Posterior vena cava (tissue), 2 donors: ENCODE results near the gene FPR3. TPM values are rescaled to one million over a fixed set of nuclear protein-coding genes. Genes with fewer than 3 reads are reported as not detected.
A peak's percentile ranks its signal among the peaks of the same experiment; 100 is the strongest.
"Not testable (repeated sequence)": the region's sequence is repeated elsewhere in the genome, so short reads cannot be mapped to it uniquely, and the experiment has no call there.

ENCODE experiments used
- DNase-seq: peaks from one replicate; pipeline ENCODE4 v3.0.0-alpha.2; 2020; ENCODE audit warnings: low spot score
- intact Hi-C, 2 donors: fragments of 100-400 bp; cut with DNase I; formaldehyde crosslinking; loops; one replicate each; pipeline versions ENCODE4 v1.14.1 to v1.14.2; 2022 to 2023
- long read RNA-seq, 2 donors: library from polyadenylated mRNA; unstranded; transcript quantifications; one replicate each; pipeline ENCODE4 v2.0.0, GENCODE V29; 2020 to 2021
- total RNA-seq, 2 donors: library from RNA; stranded (reverse); fragmentation: NEBNext Ultra II Directional; extraction: Animal tissue kit (Norgen Biotek cat#: 25700); gene quantifications; one replicate each; pipeline ENCODE4 v1.2.1, GENCODE V29; 2021
- donor health status: DM: yes; HTN: yes; CAD: no.
- donor health status: DM: yes; HTN: yes; CAD: no.

FPR3 gene, protein sequence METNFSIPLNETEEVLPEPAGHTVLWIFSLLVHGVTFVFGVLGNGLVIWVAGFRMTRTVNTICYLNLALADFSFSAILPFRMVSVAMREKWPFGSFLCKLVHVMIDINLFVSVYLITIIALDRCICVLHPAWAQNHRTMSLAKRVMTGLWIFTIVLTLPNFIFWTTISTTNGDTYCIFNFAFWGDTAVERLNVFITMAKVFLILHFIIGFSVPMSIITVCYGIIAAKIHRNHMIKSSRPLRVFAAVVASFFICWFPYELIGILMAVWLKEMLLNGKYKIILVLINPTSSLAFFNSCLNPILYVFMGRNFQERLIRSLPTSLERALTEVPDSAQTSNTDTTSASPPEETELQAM
- 10 to 100 TPM; 14.5 to 15.0 TPM for total RNA-seq
- long read RNA-seq, donor 1, partial matches to known transcripts: 0 of 7 reads
- long read RNA-seq, donor 1, other reads (novel, unspliced or antisense): 5 of 7 reads
- long read RNA-seq, donor 2, partial matches to known transcripts: 0 of 3 reads
- long read RNA-seq, donor 2, other reads (novel, unspliced or antisense): 3 of 3 reads

DNA sequence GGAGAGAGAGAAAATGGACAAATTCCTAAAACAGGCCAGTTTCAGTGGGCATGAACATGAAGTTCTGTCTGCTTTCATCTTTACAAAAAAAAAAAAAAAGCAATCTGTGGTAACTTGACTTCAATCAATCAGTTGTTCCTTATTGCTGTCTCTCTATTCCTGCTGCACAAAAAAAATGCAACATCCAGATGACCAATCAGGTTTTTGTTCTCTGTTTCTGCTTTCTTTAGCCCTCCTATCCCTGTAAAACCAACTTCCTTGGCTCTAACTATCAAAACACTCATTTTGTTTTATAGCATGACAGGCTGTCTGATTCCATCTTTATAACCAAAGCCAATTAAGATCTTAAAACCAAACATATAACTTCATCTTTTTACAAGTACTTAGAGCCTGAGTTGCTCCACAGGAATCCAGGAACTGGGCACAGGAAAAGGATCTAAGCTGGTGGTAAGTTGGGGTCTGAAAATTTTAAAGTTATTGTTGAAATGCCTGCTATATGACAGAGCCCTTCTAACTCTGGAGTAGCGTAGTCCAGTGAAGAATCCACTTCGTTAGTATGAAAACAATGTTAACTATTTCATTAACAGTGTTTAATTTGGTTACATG, at the start of gene FPR3:
Gene FPR3, plus strand, starts transcription at position 273 of the 606 bp plus-strand sequence. CDS start 28,592 bp downstream, outside the sequence.
- intact Hi-C loops: no loop called here
- no peak for DNase-seq

- intact Hi-C loops: no loop called here
Observed at GRCh38 chr19:51746731-51747130, 48.2 kb upstream of the FPR3 start.

GRCh38 chr19:51749979-51750378, 45.0 kb upstream of the FPR3 start:
- intact Hi-C loops: no loop called here
- no peak for DNase-seq

More at GRCh38 chr19:51746731-51747130, 48.2 kb upstream of the FPR3 start:
- DNase-seq: no peak

DNA sequence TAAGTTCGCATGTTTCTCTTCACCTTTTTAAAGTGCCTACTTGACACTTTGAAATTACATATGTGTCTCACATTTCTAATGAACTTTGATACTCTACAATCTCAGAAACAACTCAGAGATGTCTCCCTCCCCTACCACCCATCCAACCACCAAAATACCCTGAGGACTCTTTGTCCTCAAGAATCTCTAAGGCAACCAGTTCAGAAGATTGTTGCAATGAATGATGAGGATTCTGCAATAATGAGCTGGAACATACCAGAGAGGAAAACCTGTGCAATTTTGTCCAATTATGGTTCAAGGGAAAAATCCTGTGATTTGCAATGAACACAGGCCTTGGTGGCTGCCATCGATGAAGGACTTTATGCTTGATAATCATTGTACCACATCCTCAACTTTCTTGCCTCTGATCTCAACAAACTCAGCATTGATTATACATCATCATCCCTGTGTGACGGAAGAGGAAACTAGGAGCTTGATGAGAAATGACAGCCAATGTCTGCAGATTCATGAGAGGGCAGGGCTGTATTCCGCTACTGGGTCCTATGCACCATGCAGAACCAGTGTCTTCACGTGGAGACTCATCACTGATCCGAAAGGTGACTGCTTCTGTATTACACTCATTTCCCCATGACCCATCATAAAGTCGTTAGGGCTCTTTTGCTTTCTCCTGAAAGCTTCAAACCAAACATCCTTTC, 44.4 kb upstream of the FPR3 start:
- no peak for DNase-seq
- intact Hi-C loops: no loop called here

DNA sequence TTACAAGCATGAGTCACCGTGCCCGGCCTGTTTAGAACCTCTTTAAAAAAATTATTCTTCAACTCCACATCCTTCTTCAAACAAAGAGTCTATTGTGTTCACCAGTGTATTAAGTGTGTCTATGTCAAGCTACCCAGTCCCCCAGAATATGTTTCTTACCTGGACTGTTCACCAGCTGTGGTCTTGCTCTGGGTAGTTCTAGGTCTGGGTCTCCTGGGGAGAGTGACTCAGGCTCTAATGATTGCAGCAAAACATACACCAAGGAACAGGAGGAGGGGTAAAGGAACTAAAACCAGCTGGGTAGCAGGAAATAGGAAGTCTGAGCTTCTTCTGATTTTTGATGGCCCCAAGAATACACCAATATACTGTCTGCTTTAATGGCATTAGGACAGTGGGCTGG, 43.3 kb upstream of the FPR3 start, which contains the start of gene FPR1:
Gene FPR1, minus strand, starts transcription at position 224 of the 400 bp plus-strand sequence. CDS start 4,884 bp downstream, outside the sequence.
- intact Hi-C loops: no loop called here
- DNase-seq: no peak

DNA sequence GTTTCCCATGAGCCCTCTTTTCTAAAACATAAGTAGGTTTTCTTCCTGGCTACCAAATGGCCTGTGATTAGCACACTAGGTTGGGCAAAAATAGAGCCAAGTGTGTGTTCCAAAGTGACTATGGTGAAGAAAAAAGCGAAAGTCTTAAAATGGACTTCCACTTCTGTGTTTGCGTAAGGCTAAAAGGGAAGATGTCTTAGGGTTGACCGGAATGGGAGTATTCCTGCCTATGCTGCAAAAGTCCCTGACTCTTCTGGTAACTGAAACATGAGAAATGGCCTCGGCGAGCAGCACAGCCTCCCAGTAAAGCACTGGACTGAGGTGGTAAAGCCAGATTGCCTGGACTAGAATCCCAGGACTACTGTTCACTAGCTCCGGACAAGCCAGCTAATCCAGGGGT, 40.8 kb upstream of the FPR3 start:
- intact Hi-C loops: no loop called here
- DNase-seq: no peak

DNA sequence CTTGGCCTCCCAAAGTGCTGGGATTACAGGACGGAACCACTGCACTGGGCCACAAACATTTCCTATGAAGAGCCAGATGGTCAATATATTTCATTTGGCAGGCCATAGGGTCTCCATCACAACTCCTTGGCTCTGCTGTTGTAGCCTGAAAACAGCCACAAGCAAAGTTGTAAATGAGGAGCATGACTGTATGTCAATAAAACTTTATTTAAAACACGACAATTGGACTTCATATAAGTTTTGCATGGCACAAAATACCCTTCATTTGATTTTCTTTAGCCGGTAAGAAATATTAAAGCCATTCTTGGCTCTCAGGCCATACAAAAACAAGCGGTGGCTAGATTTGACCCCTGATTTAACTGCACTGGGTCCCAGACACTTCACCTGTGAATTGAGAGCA, 40.2 kb upstream of the FPR3 start:
- intact Hi-C loops: no loop called here
- no peak for DNase-seq

DNA sequence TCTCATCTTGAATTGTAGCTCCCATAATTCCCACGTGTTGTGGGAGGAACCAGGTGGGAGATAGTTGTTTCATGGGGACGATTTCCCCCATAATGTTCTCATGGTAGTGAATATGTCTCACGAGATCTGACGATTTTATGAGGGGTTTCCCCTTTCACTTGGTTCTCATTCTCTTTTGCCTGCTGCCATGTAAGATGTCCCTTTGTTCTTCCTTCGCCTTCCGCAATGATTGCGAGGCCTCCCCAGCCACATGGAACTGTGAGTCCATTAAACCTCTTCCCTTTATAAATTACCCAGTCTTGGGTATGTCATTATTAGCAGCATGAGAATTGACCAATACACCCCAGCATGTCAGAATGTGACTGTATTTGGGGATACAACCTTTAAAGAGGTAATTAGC, 39.4 kb upstream of the FPR3 start:
- DNase-seq: no peak
- intact Hi-C loops: no loop called here

DNA sequence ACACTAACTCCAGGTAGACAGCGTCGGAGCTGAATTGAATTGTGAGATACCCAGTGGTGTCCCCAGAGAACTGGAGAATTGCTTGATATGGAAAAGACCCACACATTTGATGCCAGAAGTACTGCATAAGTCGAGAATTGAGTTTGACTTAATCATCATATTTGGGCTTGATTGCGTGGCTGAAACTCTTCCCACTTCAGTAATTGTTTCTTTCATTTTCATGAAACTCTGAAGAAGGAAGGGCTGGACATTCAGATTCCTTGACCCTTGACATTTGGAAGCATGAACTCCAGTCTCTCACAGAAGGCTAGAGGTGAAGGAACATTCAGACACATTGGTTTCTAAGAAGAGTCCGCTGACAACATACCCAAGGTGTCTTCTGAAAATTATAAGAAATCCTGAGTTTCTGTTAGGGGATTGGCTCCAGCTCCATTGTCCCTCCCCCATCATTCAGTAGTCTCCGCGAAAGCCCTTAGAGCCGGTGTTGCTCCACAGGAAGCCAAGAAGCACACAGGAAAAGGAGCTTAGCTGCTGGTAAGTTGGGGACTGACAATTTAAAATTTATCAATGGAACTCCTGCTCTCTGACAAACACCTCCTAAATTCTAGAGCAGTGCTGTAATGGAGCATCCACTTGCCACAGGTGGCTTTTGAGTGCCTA, 34.1 kb upstream of the FPR3 start, which contains the start of gene FPR2:
Gene FPR2, plus strand, starts transcription at position 484 of the 660 bp plus-strand sequence. CDS start 7,479 bp downstream, outside the sequence.
- no peak for DNase-seq
- intact Hi-C loops: loop anchor here in 1 of 2 donors (1.0 kb wide), 1 partner anchor 45 kb away; no protein-coding TSS in a partner anchor

DNA sequence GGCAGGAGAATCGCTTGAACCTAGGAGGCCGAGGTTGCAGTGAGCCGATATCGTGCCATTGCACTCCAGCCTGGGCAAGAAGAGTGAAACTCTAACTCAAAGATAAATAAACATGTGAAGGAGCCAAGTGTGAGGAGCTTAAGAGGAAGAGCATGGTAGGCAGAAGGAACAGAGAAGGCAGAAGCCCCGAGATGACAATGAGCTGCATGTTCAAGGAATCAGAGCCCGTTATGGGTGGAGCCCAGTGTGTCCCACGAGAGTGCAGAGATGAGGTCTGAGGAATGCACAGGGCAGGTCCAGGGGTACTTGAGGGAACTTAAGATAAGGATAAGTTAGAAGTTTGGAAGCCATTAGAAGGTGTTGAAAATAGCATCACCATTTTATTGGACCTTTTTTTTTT, 33.3 kb upstream of the FPR3 start:
- intact Hi-C loops: no loop called here
- DNase-seq: no peak

GRCh38 chr19:51765086-51765485, 29.9 kb upstream of the FPR3 start:
- DNase-seq: no peak
- intact Hi-C loops: no loop called here

DNA sequence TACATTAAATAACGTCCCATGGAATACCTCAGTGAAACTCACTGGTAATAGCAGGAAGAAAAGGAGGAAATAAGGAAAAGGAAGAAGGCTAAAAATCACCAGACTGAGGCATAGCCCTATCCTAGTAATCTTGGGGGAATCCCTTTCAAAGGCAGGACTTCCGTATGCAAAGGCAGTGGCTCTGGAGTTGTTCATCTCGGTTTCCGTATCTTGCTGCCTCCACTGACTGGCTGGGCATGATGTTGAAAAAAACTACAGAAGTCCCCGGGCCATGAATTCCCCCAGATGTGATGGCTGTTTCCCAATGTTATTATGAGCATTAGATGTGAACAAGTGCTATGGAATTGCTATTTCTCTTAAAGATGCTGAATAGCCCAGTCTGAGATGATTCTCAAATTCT, 28.5 kb upstream of the FPR3 start:
- no peak for DNase-seq
- intact Hi-C loops: no loop called here

DNA sequence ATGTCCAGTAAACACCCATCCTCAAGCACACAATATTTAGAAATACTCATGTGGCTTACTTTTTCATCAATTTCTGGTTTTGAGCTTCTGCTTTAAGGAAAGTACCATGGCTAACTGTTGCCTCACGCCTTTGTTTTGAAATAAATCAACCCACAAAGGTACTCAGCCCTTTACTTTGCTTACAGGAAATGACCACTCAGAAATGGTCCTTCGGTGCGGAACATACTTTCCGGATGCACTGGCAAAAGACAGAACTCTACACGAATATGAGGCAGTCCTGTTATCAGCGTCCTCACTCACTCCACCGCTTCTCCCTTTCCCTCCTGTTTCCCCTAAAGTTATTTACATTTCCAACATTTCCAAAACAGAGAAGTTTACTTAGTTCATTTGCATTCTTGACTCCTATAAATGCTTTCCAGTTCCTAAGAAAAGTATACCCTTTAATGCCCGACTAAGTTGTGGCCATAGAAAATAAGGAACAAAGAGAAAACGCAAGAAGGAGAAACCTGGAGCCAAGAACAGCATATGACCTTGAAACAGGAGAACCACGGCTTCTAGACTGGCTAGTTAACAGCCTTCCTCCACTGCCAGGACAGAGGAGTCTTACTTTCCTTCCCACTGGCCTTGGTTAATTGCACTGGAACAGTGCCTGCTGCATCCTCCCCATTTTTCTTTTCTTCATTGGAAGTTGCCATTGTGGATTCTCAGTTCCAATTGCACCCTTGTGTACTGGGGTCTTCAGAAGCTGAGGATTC, 23.4 kb upstream of the FPR3 start:
- DNase-seq: no peak
- intact Hi-C loops: loop anchor here in 1 of 2 donors (10.0 kb wide), 1 partner anchor 297 kb away; the partner anchor contains the start of gene CEACAM18

GRCh38 chr19:51772977-51773376, 22.0 kb upstream of the FPR3 start:
- DNase-seq: no peak
- intact Hi-C loops: loop anchor here in 1 of 2 donors (10.0 kb wide), 1 partner anchor 298 kb away; the partner anchor contains the start of gene CEACAM18

DNA sequence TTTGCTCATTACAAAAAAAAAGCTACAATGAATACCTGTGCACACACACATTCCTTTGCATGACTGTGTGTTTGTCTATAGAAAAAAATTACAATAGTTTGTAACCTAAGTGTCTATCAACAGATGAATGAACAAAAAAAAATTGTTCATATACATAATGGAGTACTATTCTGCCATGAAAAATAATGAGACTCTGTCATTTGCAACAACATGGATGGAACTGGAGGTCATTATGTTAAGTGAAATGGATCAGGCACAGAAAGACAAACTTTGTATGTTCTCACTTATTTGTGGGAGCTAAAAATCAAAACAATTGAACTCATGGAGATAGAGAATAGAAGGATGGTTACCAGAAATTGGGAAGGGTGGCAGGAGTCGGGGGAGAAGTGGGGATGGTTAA, 18.4 kb upstream of the FPR3 start:
- not testable (repeated sequence) for DNase-seq
- intact Hi-C loops: loop anchor here in 1 of 2 donors (10.0 kb wide), 1 partner anchor 302 kb away; the partner anchor contains the start of gene CEACAM18

GRCh38 chr19:51777570-51778462, 17.1 kb upstream of the FPR3 start:
- intact Hi-C loops: loop anchor here in 1 of 2 donors (10.0 kb wide), 1 partner anchor 303 kb away; the partner anchor contains the start of gene CEACAM18
- peak; percentile 86 for DNase-seq

DNA sequence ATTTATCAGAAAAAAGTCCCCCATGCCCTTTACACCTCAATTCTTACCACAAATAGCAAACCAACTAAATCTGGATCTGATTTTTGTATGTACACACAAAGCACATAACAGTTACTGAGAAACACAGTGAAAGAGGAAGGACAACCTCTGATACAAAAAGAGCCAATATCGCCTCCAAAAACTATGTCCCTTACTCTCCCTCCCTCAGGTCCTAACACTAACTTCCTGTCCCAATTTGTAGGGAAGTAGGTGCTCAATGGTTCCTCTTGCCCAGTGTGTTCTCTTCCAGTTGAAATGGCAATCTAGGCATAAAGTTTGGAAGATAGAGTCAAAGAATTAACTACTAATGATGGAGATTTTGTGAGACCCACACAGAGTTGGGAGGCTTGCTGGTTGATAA, 15.8 kb upstream of the FPR3 start:
- DNase-seq: no peak
- intact Hi-C loops: loop anchor here in 1 of 2 donors (10.0 kb wide), 1 partner anchor 304 kb away; the partner anchor contains the start of gene CEACAM18
